IMR-90 (cell line): ENCODE measurements around the gene PRKAG2. TPM values are rescaled to one million over a fixed set of nuclear protein-coding genes. Genes with fewer than 3 reads are reported as not detected.

Source experiments
- ATAC-seq: fragments of 200-7000 bp; cut with Tn5 transposase; 2 replicates; pipeline ENCODE4 v1.9.1; 2020; ENCODE audit warnings: low read depth, mild to moderate bottlenecking, moderate library complexity
- BruUV-seq: library from RNA; stranded (reverse); fragments of 400-500 nt; replicated peaks from 2 replicates; lab custom pipeline; 2021; lab: Mats Ljungman, UMichigan
- CTCF ChIA-PET: fragments of 300-600 bp; formaldehyde crosslinking; extraction: SDS; loops from one replicate; lab custom pipeline; 2021; ENCODE audit warnings: antibody characterized with exemption; lab: Yijun Ruan, JAX
- POLR2A ChIA-PET: fragments of 300-600 bp; sonication (Branson Sonifier 250); formaldehyde crosslinking; loops from one replicate; lab custom pipeline; 2022; ENCODE audit warnings: antibody characterized with exemption; ENCODE audit not compliant: unreplicated experiment; lab: Charles Lee
- DNase-seq: peaks from one replicate; pipeline ENCODE4 v3.0.0; 2013
- H2AFZ ChIP-seq: replicated peaks from 2 replicates; pipeline ENCODE3; 2013; ENCODE audit warnings: low read length, mild to moderate bottlenecking; ENCODE audit not compliant: poor library complexity
- H2AK5ac ChIP-seq: 2 replicates; pipeline ENCODE4 v1.6.1; 2013; ENCODE audit warnings: low read depth, low read length, inconsistent platforms
- H2AK9ac ChIP-seq: replicated peaks from 2 replicates; pipeline ENCODE3; 2013; ENCODE audit warnings: mild to moderate bottlenecking, low read depth, low read length, moderate library complexity; ENCODE audit not compliant: poor library complexity
- H2BK120ac ChIP-seq: 2 replicates; pipeline ENCODE4 v1.6.1; 2013; ENCODE audit warnings: low read depth, low read length, inconsistent platforms
- H2BK15ac ChIP-seq: 3 replicates; pipeline ENCODE4 v1.6.1; 2013; ENCODE audit warnings: low read depth, low read length, inconsistent platforms
- H2BK20ac ChIP-seq: 2 replicates; pipeline ENCODE4 v1.6.1; 2013; ENCODE audit warnings: low read depth, mild to moderate bottlenecking, inconsistent platforms, low read length, moderate library complexity
- H2BK5ac ChIP-seq: 2 replicates; pipeline ENCODE4 v1.6.1; 2013; ENCODE audit warnings: mild to moderate bottlenecking, low read depth, low read length, inconsistent platforms; ENCODE audit not compliant: poor library complexity, severe bottlenecking
- H3K14ac ChIP-seq: replicated peaks from 2 replicates; pipeline ENCODE4 v1.6.1; 2013; ENCODE audit warnings: low read depth, low read length, inconsistent platforms
- H3K18ac ChIP-seq: 2 replicates; pipeline ENCODE4 v1.6.1; 2013; ENCODE audit warnings: low read depth, low read length, control low read depth
- H3K23ac ChIP-seq: 2 replicates; pipeline ENCODE4 v1.6.1; 2013; ENCODE audit warnings: low read depth, low read length, inconsistent platforms
- H3K27ac ChIP-seq: 2 replicates; pipeline ENCODE4 v1.5.1; 2013; ENCODE audit warnings: mild to moderate bottlenecking, control low read depth, low read length; ENCODE audit not compliant: insufficient read depth
- H3K27me3 ChIP-seq: 2 replicates; pipeline ENCODE4 v1.6.1; 2013; ENCODE audit warnings: low read length; ENCODE audit not compliant: control insufficient read depth, insufficient read depth
- H3K36me3 ChIP-seq: 2 replicates; pipeline ENCODE4 v1.6.1; 2013; ENCODE audit warnings: low read length, mixed read lengths; ENCODE audit not compliant: control insufficient read depth, insufficient read depth
- H3K4ac ChIP-seq: 2 replicates; pipeline ENCODE4 v1.6.1; 2013; ENCODE audit warnings: low read depth, low read length, inconsistent platforms
- H3K4me1 ChIP-seq: 2 replicates; pipeline ENCODE4 v1.6.1; 2013; ENCODE audit warnings: low read length, mixed read lengths; ENCODE audit not compliant: control insufficient read depth, insufficient read depth
- H3K4me2 ChIP-seq: 2 replicates; pipeline ENCODE4 v1.6.1; 2013; ENCODE audit warnings: low read depth, mild to moderate bottlenecking, control low read depth, low read length, moderate library complexity
- H3K4me3 ChIP-seq: 2 replicates; pipeline ENCODE4 v1.5.1; 2013; ENCODE audit warnings: low read depth, mild to moderate bottlenecking, control low read depth, low read length, moderate library complexity; ENCODE audit not compliant: insufficient read depth
- H3K56ac ChIP-seq: 2 replicates; pipeline ENCODE4 v1.6.1; 2013; ENCODE audit warnings: low read length, inconsistent platforms; ENCODE audit not compliant: insufficient read depth; ENCODE audit errors: extremely low read depth
- H3K79me1 ChIP-seq, 2 experiments: 2 replicates each; pipeline ENCODE4 v1.6.1; 2013; ENCODE audit warnings: low read length in 2 of 2, inconsistent platforms in 1 of 2, low read depth in 1 of 2
- H3K9ac ChIP-seq: 2 replicates; pipeline ENCODE4 v1.6.1; 2013; ENCODE audit warnings: low read depth, low read length, control low read depth
- H3K9me1 ChIP-seq: 2 replicates; pipeline ENCODE4 v1.6.1; 2013; ENCODE audit warnings: low read length, inconsistent platforms; ENCODE audit not compliant: insufficient read depth
- H3K9me3 ChIP-seq: 2 replicates; pipeline ENCODE4 v1.6.1; 2013; ENCODE audit warnings: low read length; ENCODE audit not compliant: control insufficient read depth, insufficient read depth
- H4K20me1 ChIP-seq: 2 replicates; pipeline ENCODE4 v1.6.1; 2013; ENCODE audit warnings: low read length, inconsistent platforms; ENCODE audit not compliant: insufficient read depth
- H4K5ac ChIP-seq: 2 replicates; pipeline ENCODE4 v1.6.1; 2013; ENCODE audit warnings: mild to moderate bottlenecking, low read depth, low read length, control low read depth
- H4K8ac ChIP-seq, 2 experiments: 2 replicates each; pipeline ENCODE4 v1.6.1; 2013; ENCODE audit warnings: low read depth in 2 of 2, low read length in 2 of 2, control low read depth in 1 of 2, inconsistent platforms in 1 of 2
- H4K91ac ChIP-seq: 2 replicates; pipeline ENCODE4 v1.6.1; 2013; ENCODE audit warnings: low read depth, low read length, inconsistent platforms; ENCODE audit not compliant: insufficient read depth
- BHLHE40 ChIP-seq: fragments of 150-350 bp; IDR thresholded peaks from 2 replicates; pipeline ENCODE4 v1.6.1; 2016; ENCODE audit warnings: mild to moderate bottlenecking, low read depth, low read length
- FOS ChIP-seq: fragments of 150-350 bp; IDR thresholded peaks from 2 replicates; pipeline ENCODE4 v1.6.1; 2016; ENCODE audit warnings: low read depth, low read length
- MAFK ChIP-seq: IDR thresholded peaks from 2 replicates; pipeline ENCODE4 v1.6.1; 2012; ENCODE audit warnings: low read depth, low read length, improper control_type of control experiment
- MAZ ChIP-seq: IDR thresholded peaks from 2 replicates; pipeline ENCODE4 v1.6.1; 2012; ENCODE audit warnings: low read depth, mild to moderate bottlenecking, low read length, improper control_type of control experiment, moderate library complexity, borderline replicate concordance
- NFE2L2 ChIP-seq: fragments of 150-350 bp; IDR thresholded peaks from 2 replicates; pipeline ENCODE4 v1.6.1; 2016; ENCODE audit warnings: low read depth, mild to moderate bottlenecking, low read length
- POLR2A ChIP-seq: IDR thresholded peaks from 2 replicates; pipeline ENCODE4 v1.6.1; 2012; ENCODE audit warnings: mild to moderate bottlenecking, low read depth, low read length
- RAD21 ChIP-seq: IDR thresholded peaks from 2 replicates; pipeline ENCODE4 v1.6.1; 2012; ENCODE audit warnings: low read length, improper control_type of control experiment
- SMC3 ChIP-seq: fragments of 150-350 bp; IDR thresholded peaks from 2 replicates; pipeline ENCODE4 v1.6.1; 2016; ENCODE audit warnings: low read depth, mild to moderate bottlenecking, antibody characterized with exemption, low read length, moderate library complexity
- WGBS, 2 experiments: methylation state at CpG; one replicate each; pipeline versions ENCODE4 v1.1.5 to v1.1.7; 2013; ENCODE audit warnings: missing lambda C conversion rate in 2 of 2; ENCODE audit not compliant: insufficient read length in 1 of 2; ENCODE audit errors: extremely low coverage in 2 of 2; 5-methylcytosine and 5-hydroxymethylcytosine counted together
- dilution Hi-C: fragments of 300-500 bp; cut with HindIII; formaldehyde crosslinking; loops from one replicate; pipeline ENCODE4 v1.14.3; 2018; ENCODE audit warnings: low sequenced_read_pairs; ENCODE audit not compliant: unreplicated experiment
- in situ Hi-C: fragments of 300-500 bp; cut with MboI; formaldehyde crosslinking; loops from 3 replicates; pipeline ENCODE4 v1.14.3; 2019; ENCODE audit warnings: low sequenced_read_pairs, inconsistent platforms, mixed read lengths
- intact Hi-C: fragments of 100-400 bp; cut with micrococcal nuclease; formaldehyde crosslinking; loops from 2 replicates; pipeline ENCODE4 v1.10.0; 2022
- polyA plus RNA-seq, 3 experiments: library from polyadenylated mRNA; depleted of rRNA; stranded (reverse); fragments of >200 nt; gene quantifications; 2 replicates each; pipeline ENCODE4 v1.2.3, GENCODE V29; 2012; ENCODE audit warnings: low replicate concordance in 1 of 3
- total RNA-seq: library from RNA; depleted of rRNA; stranded (reverse); fragments of >200 nt; gene quantifications from 2 replicates; pipeline ENCODE4 v1.2.3, GENCODE V29; 2012
- TF ChIP-seq, protein P1 (sequence below): conservative IDR thresholded peaks from 2 replicates; pipeline ENCODE4 v1.5.1; 2012; ENCODE audit warnings: mild to moderate bottlenecking, low read depth, low read length, improper control_type of control experiment

The PRKAG2 gene
- total and polyA plus RNA-seq, 2 of the 4 experiments (the other 2 are of a cell fraction): 15.4 to 21.6 TPM

- no TSS peak for BruUV-seq
- POLR2A ChIA-PET: no interaction called here
Observed at GRCh38 chr7:151894111-151895007, 17.4 kb upstream of the PRKAG2 start.

More at GRCh38 chr7:151894111-151895007, 17.4 kb upstream of the PRKAG2 start:
- H4K91ac ChIP-seq: no peak overlapping the region
- no peak overlapping the region for H3K23ac ChIP-seq
- intact Hi-C loops (no loop called here), in situ Hi-C loops (no loop called here), dilution Hi-C loops (no loop called here)
- no peak overlapping the region for H2BK5ac ChIP-seq
- H2BK20ac ChIP-seq: no peak overlapping the region
- no peak overlapping the region for H3K4me2 ChIP-seq
- H3K14ac ChIP-seq: no peak overlapping the region
- H3K36me3 ChIP-seq: no peaks in the 10 kb centered on the region
- no peaks in the 10 kb centered on the region for H3K79me1 ChIP-seq
- H2AK5ac ChIP-seq: no peak overlapping the region
- no peak overlapping the region for H3K27ac ChIP-seq
- no peak overlapping the region for H3K4me3 ChIP-seq
- H2BK120ac ChIP-seq: no peak overlapping the region
- no peak overlapping the region for H3K4ac ChIP-seq
- WGBS, 2 experiments: 75% methylated on average over 21 of the region's 40 CpGs; no CpG with 5 or more reads in 1 of the 2 experiments
- CTCF ChIA-PET: no interaction called here
- H2AFZ ChIP-seq: no peak overlapping the region
- H3K9ac ChIP-seq: no peak overlapping the region
- no peaks in the 10 kb centered on the region for H3K9me3 ChIP-seq
- no peak overlapping the region for H4K8ac ChIP-seq
- H3K4me1 ChIP-seq: peaks cover 7% of the 10 kb centered on the region
- H2AK9ac ChIP-seq: no peak overlapping the region
- no peak overlapping the region for H3K56ac ChIP-seq
- no peak for DNase-seq
- no peak overlapping the region for H4K5ac ChIP-seq
- H3K9me1 ChIP-seq: peaks cover 3% of the 10 kb centered on the region; the same call in 1 of the 2 replicates
- H3K18ac ChIP-seq: no peak overlapping the region
- no peak for ATAC-seq
- TF ChIP-seq MAFK (no peak), NFE2L2 (no peak), POLR2A (no peak), RAD21 (no peak), FOS (no peak), MAZ (no peak), SMC3 (no peak), BHLHE40 (no peak)
- TF ChIP-seq, protein P1, sequence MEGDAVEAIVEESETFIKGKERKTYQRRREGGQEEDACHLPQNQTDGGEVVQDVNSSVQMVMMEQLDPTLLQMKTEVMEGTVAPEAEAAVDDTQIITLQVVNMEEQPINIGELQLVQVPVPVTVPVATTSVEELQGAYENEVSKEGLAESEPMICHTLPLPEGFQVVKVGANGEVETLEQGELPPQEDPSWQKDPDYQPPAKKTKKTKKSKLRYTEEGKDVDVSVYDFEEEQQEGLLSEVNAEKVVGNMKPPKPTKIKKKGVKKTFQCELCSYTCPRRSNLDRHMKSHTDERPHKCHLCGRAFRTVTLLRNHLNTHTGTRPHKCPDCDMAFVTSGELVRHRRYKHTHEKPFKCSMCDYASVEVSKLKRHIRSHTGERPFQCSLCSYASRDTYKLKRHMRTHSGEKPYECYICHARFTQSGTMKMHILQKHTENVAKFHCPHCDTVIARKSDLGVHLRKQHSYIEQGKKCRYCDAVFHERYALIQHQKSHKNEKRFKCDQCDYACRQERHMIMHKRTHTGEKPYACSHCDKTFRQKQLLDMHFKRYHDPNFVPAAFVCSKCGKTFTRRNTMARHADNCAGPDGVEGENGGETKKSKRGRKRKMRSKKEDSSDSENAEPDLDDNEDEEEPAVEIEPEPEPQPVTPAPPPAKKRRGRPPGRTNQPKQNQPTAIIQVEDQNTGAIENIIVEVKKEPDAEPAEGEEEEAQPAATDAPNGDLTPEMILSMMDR: no peak
- peaks cover 29% of the 10 kb centered on the region for H3K27me3 ChIP-seq
- H4K20me1 ChIP-seq: no peaks in the 10 kb centered on the region
- H2BK15ac ChIP-seq: no peak overlapping the region
